HG03064 (cell line): ENCODE measurements around the gene RNF41.
"Not testable (repeated sequence)": the region's sequence is repeated elsewhere in the genome, so short reads cannot be mapped to it uniquely, and the experiment has no call there.

Source experiments
- ATAC-seq: cut with Tn5 transposase; IDR thresholded peaks from one replicate; pipeline ENCODE4 v1.9.1; 2021; ENCODE audit warnings: low read depth; ENCODE audit not compliant: unreplicated experiment

RNF41 gene

GRCh38 chr12:56156464-56157200 is 65.1 kb downstream of the RNF41 start:
- ATAC-seq: not testable (repeated sequence)

- ATAC-seq: no peak
Measured at GRCh38 chr12:56155256-56155845, 66.4 kb downstream of the RNF41 start.

- no peak for ATAC-seq
Measured at GRCh38 chr12:56154818-56155217, 66.9 kb downstream of the RNF41 start.

GRCh38 chr12:56154246-56154771 is 67.4 kb downstream of the RNF41 start:
- ATAC-seq: no peak

DNA sequence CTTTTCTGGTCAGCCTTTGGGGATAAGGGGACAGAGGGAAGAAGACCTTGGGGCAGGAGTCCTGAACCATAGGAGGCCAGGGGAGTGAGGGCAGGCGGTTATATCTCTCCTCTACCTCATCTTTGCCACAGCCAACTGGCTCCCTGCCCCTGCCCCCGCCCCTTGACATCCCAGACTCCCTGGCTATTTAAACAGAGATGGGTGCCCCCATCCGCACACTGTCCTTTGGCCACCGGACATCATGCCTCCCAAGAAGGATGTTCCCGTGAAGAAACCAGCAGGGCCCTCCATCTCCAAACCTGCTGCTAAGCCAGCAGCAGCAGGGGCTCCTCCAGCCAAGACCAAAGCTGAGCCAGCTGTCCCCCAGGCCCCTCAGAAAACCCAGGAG is 68.0 kb downstream of the RNF41 start:
- no peak for ATAC-seq

DNA sequence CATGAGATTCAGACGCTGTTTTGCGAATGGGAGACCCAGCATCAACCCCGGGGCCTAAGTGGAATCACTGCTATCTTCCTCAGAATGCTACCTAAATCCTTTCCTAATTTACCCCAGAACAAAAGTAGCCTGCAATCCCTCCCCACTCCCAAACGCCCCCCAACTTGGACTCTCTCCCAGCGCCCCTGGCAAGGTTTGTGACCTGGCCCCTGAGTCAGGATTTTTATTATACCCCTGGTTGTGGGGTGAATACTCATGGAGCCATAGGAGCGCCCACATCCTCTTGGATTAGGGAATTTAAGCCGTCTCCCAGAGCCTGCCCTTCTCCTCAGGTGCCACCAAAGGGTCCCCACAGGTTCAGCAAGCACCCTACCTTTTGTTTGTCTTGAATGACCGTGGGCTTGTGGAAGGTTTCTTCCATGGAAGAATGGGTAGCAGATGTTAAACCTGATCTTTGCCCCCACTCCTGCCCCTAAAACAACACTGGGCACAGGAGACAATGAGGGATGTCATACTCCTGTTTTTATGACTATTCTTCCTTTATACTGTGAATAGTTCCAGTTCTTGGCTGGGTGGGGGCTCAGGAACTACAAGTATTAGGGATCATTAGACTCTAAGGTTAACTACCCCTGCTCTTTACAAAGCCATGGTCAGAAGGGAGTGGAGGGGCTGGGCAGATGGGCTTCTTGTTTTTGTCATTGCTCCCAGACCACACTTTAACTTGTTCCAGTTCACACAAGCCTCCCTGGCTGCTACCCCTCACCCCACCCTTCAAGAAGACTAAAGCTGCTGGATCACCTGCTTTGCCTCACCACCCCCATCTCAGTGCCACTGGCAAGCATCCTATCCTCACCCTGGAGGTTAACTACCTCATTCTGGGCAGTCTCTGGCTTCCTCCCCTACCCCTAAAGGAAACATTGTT is 68.7 kb downstream of the RNF41 start:
- ATAC-seq: no peak
